HG03135 (cell line): ENCODE data around the gene DPF3.

Experiments
- ATAC-seq: cut with Tn5 transposase; IDR thresholded peaks from one replicate; pipeline ENCODE4 v1.9.1; 2021; ENCODE audit warnings: mild to moderate bottlenecking, moderate library complexity; ENCODE audit not compliant: unreplicated experiment

DPF3 gene

DNA sequence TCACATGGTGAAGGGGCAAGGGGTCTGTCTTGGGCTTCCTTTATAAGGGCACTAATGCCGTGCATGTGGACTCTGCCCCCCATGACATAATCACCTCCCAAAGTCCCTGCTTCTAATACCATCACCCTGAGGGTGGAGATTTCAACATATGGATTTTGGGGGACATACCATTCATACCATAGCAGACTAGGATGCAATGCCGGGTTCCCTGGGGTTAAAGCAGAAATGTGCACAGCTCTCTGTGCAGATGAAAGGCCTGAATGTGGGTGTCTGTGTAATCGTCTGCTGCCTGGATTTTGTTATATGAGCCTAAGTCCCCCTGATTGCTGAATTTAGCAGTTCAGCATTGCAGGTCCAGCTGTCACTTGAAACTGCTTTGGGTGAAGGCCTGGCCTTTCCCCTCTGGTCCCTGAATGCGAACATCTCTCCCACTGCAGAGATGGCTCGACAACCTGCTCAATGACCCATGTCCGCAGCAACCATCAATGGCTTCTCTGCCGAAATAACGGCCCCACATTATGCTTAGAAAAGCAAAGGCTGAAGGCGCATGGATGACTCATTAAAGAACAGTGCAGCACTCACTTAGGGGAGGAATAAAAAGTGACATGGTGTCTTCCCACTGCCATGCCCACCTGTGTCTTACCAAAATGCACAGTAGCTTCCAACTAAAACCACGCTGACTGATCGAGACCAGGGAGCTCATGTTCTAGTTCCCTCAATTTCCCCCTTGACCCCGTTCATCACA is 286.3 kb downstream of the DPF3 start:
- no peak for ATAC-seq

DNA sequence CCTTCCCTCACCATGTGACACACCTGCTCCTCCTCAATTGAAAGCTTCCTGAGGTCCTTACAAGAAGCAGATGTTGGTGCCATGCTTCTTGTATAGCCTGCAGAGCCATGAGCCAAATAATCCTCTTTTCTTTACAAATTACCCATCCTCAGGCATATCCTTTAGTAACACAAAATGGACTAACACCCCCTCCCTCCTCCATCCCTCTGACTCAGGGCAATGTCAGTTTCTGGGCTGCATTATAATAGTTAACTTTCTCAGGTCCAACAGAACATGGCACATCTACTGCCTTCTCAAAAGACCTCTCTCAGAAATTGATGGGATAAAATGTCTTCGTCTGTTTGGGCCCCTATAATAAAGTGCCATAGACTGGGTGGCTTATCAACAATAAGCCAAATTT is 287.0 kb downstream of the DPF3 start:
- no peak for ATAC-seq

DNA sequence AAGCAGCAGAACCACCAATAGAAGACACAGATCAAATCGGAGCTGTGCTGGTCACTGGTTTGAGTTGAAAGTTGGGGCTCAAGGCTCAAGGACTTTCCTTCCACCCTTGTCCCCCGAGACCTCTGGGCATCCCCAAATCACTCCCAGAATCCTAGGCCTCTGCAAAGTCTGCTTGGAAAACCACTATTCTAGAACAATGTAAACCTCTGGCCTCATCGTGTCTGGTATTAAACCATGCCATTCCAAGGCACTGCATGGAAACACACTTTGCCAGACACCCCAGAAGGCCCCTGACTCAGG is 288.0 kb downstream of the DPF3 start:
- no peak for ATAC-seq

DNA sequence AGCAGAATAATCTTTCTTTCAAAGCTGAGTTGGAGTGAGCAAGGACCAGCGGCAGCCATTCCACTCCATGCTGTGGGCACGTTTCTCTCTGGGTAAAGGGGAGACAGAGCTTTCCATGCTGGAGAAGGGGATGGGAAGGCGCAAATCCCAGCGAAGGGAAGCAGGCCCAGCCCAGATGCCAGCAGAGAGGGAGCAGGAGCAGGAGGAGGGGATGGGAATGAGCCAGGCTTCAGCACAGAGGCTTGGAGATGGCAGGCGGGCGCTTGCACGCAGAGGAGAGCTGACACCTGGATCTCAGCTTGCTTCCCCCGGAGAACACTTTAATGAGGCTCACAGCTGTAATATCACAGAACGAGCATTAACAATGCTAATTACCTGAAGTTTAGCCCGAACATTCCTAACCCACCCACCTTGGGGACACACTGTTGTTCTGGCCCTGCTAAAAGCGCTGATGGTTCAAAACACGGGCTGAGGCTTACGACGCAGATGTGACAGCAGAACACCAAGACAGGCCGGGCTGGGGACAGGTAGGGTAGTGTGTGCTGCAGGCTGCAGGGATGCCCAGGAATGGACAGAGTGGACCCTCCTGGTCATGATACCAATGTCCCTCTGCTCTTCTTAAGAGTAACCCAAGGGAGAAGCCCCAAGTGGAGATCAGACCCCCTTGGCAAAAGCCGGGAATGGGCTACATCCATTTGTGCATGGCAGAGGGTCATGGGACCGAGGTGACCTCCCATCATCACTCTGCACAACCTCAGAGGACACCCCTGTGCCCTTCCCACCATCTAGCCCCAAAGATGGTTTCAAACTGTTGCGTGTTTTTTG is 288.6 kb downstream of the DPF3 start:
- no peak for ATAC-seq

DNA sequence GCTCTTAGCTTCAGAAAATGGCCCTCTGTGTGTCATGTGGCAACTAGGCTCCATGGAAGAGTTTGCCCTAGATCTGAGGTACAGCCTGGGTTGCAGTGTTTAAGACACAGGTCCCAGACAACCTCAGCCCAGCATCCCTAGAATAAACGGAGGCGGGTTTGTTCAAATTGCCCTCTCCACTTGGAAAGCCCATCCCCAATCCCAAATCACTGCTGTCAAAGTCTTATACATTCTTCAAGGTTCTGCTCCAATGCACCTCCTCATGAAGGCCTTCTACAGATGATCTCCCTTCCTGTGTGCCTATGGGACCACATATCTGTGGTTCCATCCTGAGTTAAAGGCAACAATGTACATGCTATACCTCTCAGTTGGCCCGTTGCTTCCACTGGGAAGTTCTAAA is 289.8 kb downstream of the DPF3 start:
- ATAC-seq: no peak

DNA sequence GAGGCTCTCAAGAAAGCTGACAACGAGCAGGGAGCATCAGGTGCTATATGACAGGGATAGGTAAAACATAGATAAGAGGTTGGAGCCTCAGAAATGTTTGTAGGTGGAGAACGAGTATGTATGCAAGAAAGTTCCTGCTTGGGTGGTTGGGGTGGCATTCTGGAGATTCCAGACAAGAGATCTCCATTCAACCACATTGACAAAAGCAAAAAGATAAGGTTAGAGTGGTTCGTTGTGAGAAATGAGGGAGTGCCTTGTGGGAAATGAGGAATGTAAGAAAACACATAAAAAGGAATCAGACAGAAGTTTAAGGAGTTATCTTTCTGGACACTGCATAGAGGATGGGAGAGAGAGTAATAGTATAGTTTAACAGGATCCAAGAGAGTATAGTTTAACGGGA is 290.3 kb downstream of the DPF3 start:
- no peak for ATAC-seq

DNA sequence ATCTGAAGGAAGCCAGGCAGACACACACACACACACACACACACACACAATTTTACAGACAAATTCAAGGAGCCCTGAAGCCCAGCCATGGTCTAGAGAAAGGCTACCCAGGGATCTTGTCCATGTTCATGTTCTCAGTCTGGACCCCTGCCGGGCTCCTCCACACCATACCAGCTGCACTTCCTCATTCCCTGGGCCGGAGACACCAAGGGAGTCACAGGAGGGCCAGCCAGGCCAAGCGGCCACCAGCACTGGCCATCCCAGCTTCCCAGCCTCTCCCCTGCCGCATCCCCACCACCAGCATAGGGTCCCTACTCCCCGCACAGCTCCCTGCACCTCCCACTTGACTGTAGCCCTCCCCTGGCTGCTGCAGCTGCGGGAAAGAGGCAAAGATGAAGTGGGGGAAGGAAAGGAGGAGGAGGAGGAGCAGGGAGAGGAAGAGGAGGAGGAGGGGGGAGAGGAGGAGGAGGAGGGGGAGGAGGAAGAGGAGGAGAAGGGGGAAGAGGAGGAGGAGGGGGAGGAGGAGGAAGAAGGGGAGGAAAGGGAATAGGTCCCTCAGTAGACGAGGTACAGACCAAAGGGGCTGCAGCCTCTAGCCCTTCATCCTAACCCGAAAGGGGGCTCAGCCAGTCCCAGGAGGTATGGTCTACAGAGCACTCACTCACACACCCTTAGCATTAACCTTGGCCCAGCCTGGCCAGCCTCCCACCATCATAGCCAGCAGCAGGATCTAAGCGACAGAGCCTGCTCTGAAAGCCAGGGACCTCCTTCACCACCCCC is 293.2 kb downstream of the DPF3 start:
- no peak for ATAC-seq

DNA sequence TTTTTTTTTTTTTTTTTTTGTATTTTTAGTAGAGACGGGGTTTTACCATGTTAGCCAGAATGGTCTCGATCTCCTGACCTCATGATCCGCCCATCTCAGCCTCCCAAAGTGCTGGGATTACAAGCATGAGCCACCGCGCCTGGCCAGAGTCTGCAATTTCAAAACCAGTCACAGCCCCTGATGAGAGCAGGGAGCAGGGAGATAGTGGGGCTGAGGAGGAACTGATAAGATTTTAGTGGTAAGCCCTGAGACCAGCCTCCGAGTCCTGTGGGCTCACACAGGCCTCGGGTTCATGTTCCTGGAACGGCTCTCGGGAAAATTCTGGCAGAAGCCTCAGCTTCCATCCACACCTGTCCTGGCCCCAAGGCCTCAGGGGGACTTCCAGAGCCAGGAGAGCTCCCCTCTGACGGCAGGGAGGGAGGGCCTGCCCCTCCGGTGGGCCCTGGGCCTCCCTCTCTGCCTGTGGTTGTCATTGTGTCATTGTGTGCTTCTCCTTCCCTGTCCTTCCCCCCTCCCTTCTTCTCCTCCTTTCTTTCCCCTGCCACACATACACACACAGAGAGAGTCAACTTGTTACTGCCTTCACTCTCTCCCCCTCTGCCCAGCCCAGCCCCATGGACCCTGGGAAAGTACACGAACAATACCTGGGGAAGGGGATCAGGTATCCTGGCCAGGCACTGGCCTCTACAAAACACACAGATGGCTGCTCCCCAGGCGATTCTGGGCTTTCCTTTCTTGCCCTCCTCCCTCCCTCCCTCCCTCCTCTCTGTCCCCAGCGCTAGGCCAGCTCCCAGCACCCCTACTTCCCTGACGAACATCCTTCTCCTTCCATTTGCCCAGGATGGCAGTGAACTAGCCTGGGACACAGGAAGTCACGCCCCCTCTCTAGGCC is 294.1 kb downstream of the DPF3 start:
- no peak for ATAC-seq

DNA sequence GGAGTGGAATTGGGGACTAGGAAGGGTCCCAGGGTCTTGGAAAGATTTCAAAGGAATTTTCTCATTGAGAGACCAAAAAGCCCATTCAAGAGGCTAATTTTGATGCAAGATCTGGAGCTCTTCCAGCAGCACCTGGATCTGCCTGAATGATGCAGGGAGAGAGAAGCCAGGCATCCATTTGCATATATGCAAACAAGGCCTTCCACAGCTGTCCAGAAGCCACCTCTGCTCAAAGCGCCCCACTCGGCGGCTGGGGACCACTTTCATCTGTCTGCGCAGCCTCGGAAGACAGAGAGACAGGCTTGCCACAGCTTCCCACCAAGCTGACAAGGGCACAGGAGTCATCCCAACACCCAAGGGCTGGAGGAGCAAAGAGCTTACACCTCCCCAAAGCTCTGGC is 295.6 kb downstream of the DPF3 start:
- no peak for ATAC-seq

DNA sequence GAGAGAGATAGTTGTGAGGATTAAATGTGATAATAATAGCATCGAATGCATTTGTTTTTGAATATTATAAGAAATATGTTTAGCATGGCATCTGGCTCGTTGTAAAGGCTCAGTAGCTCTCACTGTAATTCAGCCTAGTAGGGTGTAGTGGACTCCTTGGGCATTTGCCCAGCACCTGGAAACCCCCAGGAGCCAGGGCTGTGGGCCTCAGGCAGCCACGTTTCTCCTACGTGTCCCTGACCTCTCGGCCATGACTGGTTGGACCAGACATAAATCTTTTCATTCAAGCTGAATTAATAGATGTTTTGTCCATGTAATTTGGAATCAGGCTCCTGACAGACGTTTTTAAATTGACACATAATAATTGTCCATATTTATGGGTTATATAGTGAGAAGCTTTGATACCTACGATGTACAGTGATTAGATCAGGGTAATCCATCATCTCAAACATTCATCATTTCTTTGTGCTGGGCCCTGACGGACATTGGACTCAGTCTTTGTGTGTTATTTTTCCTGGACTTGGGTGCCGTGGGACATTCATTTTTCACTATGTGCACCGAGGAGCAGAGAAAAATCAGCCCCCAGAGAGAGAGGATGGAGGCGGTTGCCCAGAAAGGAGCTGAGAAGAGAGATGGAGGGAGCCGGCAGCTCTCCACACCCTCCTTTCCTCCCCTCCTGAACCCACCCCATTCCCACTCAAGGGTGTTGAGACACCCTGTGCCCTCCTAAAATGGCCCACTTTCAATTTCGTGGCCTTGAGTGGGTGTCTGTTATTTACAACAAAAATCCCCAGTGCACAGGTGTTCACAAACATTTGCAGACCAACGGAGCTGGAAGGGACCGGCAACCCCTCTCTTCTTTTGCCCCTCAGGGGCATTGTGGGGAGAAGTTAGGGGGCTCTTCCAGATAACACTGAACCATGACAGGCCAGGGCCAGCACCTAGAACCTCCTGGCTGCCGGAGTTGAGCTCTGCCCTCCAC is 296.4 kb downstream of the DPF3 start:
- no peak for ATAC-seq

DNA sequence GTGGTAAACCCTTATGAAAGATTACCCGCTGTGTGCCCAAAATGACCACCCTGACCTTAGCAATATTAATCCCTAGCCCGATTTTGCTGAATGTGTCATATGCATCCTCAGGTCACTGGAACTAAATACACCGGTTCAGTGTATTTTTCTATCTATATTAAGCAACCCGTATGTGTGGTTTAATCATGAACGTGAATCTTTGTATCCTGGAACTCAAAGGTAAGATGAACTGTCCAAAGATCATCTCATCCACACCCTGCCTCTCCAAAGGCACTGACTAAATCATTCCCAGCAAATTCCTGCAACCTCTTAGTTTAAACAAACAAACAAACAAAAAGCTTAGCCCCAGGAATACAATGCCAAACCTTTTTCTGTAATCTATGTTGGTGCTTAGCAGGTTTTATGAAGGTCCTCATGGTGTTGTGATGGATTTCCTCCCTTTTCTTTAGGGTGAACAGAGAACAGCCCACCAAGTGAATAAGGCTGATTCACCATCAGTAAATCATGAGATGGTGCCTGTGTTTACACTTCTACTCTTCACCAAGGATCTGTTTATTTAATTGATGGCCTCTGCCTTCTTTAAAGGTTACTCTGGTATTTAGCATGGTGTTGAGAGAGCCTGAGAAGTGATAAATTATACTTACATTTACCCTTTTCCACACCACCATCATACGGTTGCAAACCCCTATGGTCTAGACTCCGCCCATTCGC is 298.6 kb downstream of the DPF3 start:
- no peak for ATAC-seq

DNA sequence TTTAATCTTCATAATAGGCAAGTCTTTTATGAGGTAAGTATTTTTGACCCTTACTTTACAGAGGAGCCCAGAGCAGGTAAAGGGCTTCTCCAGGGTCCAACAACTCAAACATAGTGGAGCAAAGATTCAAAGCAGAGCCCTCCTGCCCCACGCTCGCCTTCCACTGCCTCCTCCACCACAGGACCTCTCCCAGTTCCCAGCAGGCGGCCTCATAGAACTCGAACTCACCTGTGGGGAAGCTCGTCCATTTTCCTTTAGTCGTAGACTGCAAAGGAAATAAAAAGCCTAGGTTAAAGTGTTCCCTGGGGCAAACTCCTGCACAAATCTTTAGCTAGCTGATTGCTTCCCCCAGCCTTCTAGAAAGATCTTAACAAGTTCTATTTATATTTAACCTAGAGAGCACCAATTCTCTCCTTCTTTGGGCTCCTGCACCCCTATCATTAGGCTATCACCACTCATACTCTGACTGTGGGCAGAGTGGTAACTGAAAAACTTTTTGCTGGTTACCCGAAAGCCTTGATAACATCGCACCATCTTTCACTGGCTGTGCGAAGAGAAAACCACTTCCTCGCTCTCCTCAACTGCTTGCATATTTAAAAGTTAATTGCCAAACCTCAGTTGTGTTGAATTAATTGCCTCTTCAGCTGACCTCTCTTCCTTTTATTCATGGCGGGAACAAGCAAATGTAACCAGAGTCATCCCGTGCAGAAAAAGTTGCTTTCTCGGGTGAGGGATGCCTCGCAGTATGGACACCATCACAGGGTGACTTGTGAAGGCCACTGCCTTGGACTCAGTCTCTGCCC is 299.6 kb downstream of the DPF3 start:
- ATAC-seq: peak; percentile 54

DNA sequence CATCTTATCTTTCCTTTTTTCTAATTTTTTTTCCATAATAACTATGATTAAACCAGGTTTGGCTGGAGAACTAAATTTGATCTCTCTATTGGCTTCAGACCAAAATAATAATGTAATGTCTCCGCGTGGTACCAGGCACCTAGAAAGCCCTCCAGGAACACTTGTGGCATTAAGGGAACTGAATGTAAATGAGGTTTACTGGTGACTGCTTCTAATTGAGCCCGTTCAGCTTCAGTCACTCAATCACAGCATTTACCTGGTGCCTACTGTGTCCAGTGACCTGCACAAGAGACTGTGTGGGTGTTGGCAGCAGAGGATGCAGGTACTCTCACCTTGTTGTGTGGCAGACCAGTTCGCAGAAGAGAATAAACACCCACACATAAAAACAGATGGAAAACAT is 302.5 kb downstream of the DPF3 start:
- ATAC-seq: no peak

DNA sequence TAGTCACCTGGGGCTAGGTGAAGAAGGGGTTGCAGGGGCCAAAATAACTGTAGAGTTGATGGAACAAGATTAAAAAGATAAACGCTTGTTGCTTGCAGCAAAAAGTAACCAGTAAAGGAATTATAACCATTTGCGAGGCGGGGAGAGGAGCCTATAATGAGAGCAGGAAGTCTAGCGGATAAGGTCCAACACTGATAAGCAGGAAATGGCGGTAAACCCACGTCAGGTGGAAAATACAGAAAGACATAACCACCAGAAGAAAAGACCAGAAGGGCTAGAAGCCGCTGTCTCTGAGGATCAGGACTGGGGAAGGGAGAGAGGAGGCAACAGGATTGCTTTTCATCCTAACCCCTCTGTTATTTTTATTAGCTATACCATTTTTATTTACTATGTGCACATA is 303.3 kb downstream of the DPF3 start:
- no peak for ATAC-seq

DNA sequence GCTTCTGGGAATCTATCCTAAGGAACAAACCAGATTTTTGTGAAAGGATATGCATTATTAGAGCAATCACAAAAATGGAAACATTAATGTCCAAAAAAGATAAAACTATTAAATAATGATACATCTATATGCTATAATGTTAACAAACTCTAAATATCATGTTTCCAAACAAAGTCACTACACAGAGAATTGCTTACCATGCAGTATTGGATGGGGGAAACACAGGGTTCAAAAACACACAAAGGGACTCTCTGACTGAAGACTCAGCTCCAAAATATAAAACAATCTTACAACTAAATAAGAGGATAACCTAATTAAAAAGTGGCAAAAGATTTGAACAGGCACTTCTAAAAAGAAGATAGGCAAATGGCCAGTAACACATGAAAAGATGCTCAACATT is 304.2 kb downstream of the DPF3 start:
- ATAC-seq: no peak

DNA sequence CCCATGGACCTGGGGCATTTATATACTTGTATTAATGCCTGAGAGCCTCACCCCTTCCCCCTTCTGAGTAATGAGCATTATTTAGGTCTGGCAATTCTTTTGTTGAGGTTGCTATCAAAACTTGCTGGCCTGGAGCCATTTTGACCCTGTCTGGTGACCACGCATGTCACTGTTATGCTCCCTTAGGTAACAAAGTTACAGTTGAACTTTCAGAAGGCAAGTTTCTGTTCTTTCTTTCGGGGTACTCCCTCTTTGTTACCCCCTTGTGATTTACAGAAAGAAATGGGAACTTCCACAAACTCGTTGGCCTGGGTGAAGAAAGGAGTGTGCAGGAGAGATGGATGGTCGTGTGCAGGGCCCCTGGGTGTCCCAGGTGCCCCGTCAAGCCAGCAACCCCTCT is 305.4 kb downstream of the DPF3 start:
- no peak for ATAC-seq

DNA sequence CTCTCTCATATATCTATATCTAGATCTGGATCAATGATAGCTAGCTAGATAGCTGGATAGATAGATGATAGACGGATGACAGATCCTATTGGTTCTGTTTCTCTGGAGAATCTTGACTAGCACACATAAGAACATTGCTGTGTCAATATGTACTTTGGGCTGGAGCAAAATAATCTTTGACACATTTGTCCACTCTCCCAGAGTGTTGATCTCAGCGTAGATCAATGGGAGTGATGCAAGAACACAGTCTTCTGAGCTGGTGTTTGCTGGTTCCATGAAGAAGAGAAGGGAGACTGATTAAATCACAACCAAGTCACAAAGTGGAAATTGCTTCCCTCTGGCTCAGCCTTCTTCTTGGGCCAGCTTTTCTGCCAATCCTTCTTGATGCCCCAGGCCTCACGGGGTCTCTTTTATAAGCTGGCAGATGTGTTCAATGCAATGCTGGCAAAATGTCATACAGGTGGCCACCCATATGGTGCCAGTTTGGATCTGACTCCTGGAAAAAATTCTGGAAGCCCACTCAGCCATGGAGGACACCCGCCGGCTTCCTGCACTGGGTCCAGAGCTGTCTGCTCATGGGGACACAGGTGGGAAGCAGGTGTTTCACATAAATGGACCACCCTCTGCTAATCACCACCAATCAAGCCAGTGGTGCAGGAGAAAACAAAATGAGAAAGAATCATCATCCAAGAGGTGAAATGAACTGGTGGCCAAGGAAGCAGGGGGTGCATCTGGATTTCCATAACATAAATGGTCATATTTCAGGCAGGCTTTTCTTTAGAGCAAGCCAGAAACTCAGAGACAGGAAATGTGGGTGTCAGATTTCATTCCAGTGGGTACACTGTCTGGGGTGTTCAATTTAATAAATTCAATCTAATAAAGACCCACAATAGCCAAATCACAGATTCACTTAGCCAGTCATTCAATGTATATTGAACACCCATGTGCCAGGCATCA is 310.3 kb downstream of the DPF3 start:
- no peak for ATAC-seq
